Activated CD4-positive, alpha-beta T cell treated with anti-CD3 and anti-CD28 coated beads, Interleukin-2, amount 10 ng/mL, durations not matched to agents 7 days and 5 days (primary cell): ENCODE data around the gene ACER1. TPM values are rescaled to one million over a fixed set of nuclear protein-coding genes. Genes with fewer than 3 reads are reported as not detected.

ENCODE experiments used
- CTCF ChIA-PET: fragments of 350-600 bp; sonication (Branson Sonifier 250); formaldehyde crosslinking; loops from one replicate; lab custom pipeline; 2021; ENCODE audit warnings: antibody characterized with exemption; lab: Charles Lee
- POLR2A ChIA-PET: fragments of 350-600 bp; sonication (Branson Sonifier 250); formaldehyde crosslinking; loops from one replicate; lab custom pipeline; 2021; ENCODE audit warnings: antibody characterized with exemption; lab: Charles Lee
- DNase-seq: peaks from one replicate; pipeline ENCODE4 v3.0.0-alpha.2; 2020
- H3K27ac Mint-ChIP-seq: one replicate; pipeline ENCODE4 v1.8.0; 2021; ENCODE audit warnings: mild to moderate bottlenecking, moderate library complexity, mixed read lengths
- H3K27me3 Mint-ChIP-seq: one replicate; pipeline ENCODE4 v1.8.0; 2021; ENCODE audit warnings: mixed read lengths
- H3K36me3 Mint-ChIP-seq: one replicate; pipeline ENCODE4 v1.8.0; 2021; ENCODE audit warnings: low read depth, mixed read lengths
- H3K4me1 Mint-ChIP-seq: one replicate; pipeline ENCODE4 v1.8.0; 2021; ENCODE audit warnings: mixed read lengths
- H3K4me3 Mint-ChIP-seq: one replicate; pipeline ENCODE4 v1.8.0; 2021; ENCODE audit warnings: mild to moderate bottlenecking, moderate library complexity, mixed read lengths
- H3K9me3 Mint-ChIP-seq: one replicate; pipeline ENCODE4 v1.8.0; 2021; ENCODE audit warnings: mixed read lengths
- total RNA-seq, 2 experiments: library from RNA; stranded (reverse); gene quantifications; one replicate each; pipeline ENCODE4 v1.2.3, GENCODE V29; 2021

ACER1 gene
- under 1 TPM; 0.81 to 0.82 TPM for total RNA-seq

- Mint-ChIP-seq H3K27ac (no peak within 1 kb of the TSS), H3K27me3 (no peaks in the 10 kb centered on the region), H3K36me3 (no peaks in the 10 kb centered on the region), H3K4me1 (no peaks in the 10 kb centered on the region), H3K4me3 (no peak within 1 kb of the TSS), H3K9me3 (no peaks in the 10 kb centered on the region)
- ChIA-PET POLR2A (no interaction called here), CTCF (no interaction called here)
- no peak for DNase-seq
These were observed at the start of gene ACER1 for GRCh38 chr19:6333439-6333838. ACER1 (minus strand) TSS chr19:6333612; CDS start chr19:6333551, 61 bp downstream.

DNA sequence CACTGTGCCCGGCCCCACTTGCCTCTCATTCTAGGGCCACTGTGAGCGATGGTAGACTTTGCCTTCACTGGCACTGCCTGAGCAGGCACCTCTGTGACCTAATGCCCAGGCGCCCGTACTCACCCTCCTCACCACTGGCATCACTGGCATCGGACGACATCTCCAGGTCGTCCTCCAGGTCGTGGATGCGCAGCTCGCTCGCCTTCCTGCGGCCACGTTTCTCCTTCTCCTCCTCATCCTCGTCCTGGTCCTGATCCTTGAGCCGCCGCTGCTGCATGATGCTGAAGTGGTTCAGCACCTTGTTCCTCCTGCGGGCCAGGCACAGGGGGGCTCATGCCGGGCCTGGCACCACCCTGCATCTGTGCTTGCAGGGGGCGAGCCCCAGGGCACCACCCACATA lies 49.8 kb upstream of the ACER1 start:
- POLR2A ChIA-PET = no interaction called here

GRCh38 chr19:6381030-6381750 lies 47.8 kb upstream of the ACER1 start:
- DNase-seq = no peak
- CTCF ChIA-PET = no interaction called here
- no peak overlapping the region for H3K27ac Mint-ChIP-seq
- H3K36me3 Mint-ChIP-seq = peaks cover 40% of the 10 kb centered on the region
- H3K27me3 Mint-ChIP-seq = no peaks in the 10 kb centered on the region
- H3K4me1 Mint-ChIP-seq = no peaks in the 10 kb centered on the region
- no peaks in the 10 kb centered on the region for H3K9me3 Mint-ChIP-seq
- POLR2A ChIA-PET = no interaction called here
- no peak overlapping the region for H3K4me3 Mint-ChIP-seq

More for the DNA sequence above, 49.8 kb upstream of the ACER1 start:
- Mint-ChIP-seq H3K27me3 (no peaks in the 10 kb centered on the region), H3K27ac (no peak overlapping the region), H3K4me1 (peaks cover 2% of the 10 kb centered on the region), H3K4me3 (no peak overlapping the region), H3K9me3 (no peaks in the 10 kb centered on the region), H3K36me3 (peaks cover 48% of the 10 kb centered on the region)
- CTCF ChIA-PET = no interaction called here
- DNase-seq = no peak

- no peaks in the 10 kb centered on the region for H3K9me3 Mint-ChIP-seq
- no peak overlapping the region for H3K4me3 Mint-ChIP-seq
- H3K4me1 Mint-ChIP-seq = no peaks in the 10 kb centered on the region
- no peak for DNase-seq
- H3K36me3 Mint-ChIP-seq = peaks cover 36% of the 10 kb centered on the region
- H3K27me3 Mint-ChIP-seq = no peaks in the 10 kb centered on the region
- ChIA-PET CTCF (no interaction called here), POLR2A (interaction anchor here (0.6 kb wide), 1 partner anchor 45 kb away, joined by 3 read pairs; the partner anchor contains the start of gene KHSRP)
- H3K27ac Mint-ChIP-seq = no peak overlapping the region
These were observed 46.3 kb upstream of the ACER1 start for GRCh38 chr19:6379744-6380143.

DNA sequence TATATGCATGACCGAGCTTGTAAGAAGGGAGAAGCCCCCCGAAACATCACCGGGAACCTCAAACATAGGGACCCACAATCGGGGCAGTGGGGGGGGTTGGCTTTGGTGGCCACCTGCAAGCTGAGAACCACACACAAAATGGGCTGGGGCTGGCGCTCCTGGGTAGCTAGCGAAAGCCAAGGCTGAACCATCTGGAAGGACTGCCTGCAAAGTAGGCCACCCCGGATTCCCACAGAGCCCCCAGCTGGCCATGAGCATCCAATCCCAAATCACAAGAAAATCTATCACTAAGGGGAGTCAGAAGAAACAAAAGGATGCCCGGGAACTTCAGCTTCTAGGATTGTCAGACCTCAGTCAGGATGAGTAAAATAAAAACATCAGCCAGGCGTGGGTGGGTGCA lies 45.1 kb upstream of the ACER1 start:
- Mint-ChIP-seq H3K36me3 (peaks cover 31% of the 10 kb centered on the region), H3K27me3 (no peaks in the 10 kb centered on the region), H3K4me3 (no peak overlapping the region), H3K27ac (no peak overlapping the region), H3K9me3 (no peaks in the 10 kb centered on the region), H3K4me1 (peaks cover 6% of the 10 kb centered on the region)
- DNase-seq = no peak
- POLR2A ChIA-PET = no interaction called here
- CTCF ChIA-PET = interaction anchor here (0.7 kb wide), 1 partner anchor 95 kb away, joined by 3 read pairs; no protein-coding TSS in a partner anchor

GRCh38 chr19:6378041-6378440 lies 44.6 kb upstream of the ACER1 start:
- no peak for DNase-seq
- peaks cover 8% of the 10 kb centered on the region for H3K4me1 Mint-ChIP-seq
- CTCF ChIA-PET = interaction anchor here (0.7 to 1.7 kb wide), 2 partner anchors 8 to 94 kb away, joined by 3 to 4 read pairs; no protein-coding TSS in a partner anchor
- H3K27ac Mint-ChIP-seq = no peak overlapping the region
- H3K9me3 Mint-ChIP-seq = no peaks in the 10 kb centered on the region
- no peak overlapping the region for H3K4me3 Mint-ChIP-seq
- peaks cover 29% of the 10 kb centered on the region for H3K36me3 Mint-ChIP-seq
- POLR2A ChIA-PET = no interaction called here
- H3K27me3 Mint-ChIP-seq = no peaks in the 10 kb centered on the region

GRCh38 chr19:6376512-6377190 lies 43.2 kb upstream of the ACER1 start:
- Mint-ChIP-seq H3K36me3 (peaks cover 18% of the 10 kb centered on the region), H3K27ac (no peak overlapping the region), H3K4me3 (no peak overlapping the region), H3K4me1 (peaks cover 12% of the 10 kb centered on the region), H3K9me3 (no peaks in the 10 kb centered on the region), H3K27me3 (no peaks in the 10 kb centered on the region)
- ChIA-PET CTCF (interaction anchor here (0.6 to 1.7 kb wide), 4 partner anchors 9 to 136 kb away, joined by 3 to 5 read pairs (median 4); no protein-coding TSS in a partner anchor), POLR2A (interaction anchor here (0.6 kb wide), 1 partner anchor 634 kb away, joined by 3 read pairs; no protein-coding TSS in a partner anchor)
- DNase-seq = no peak

DNA sequence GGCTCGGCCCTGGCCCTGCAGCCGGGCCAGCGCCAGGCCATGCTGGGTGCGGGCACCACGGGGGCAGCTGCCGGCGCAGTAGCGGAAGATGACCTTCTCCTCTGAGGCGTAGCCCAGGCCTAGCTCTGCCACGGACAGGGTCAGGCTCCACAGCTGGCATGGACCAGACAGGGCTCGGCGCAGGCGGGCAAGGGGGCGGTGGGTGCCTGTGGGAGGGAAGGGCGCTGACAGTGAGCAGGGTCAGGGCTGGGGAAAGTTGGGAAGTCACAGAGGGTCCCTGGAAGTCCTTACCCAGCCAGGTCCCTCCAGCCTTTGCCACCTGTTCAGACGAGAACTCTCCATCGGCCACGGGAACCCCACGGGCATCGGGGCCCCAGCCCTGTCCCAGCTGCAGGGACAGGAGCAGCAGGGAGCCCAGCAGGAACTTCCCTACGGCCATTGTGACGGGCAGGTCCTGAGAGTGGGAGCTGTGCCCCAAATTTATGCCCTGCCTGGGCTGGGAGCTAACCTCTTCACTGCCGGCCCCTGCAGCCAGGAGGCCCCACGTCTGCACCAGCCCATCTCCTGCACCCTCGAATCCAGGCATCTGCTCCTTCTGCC lies 42.1 kb upstream of the ACER1 start, which contains the start of gene PSPN:
Gene PSPN (minus strand): TSS at position 523 of the 600 bp plus-strand sequence. CDS start 84 bp downstream, at position 439.
- Mint-ChIP-seq H3K27me3 (no peaks in the 10 kb centered on the region), H3K36me3 (peaks cover 10% of the 10 kb centered on the region), H3K4me1 (peaks cover 12% of the 10 kb centered on the region), H3K27ac (no peak within 1 kb of the TSS), H3K4me3 (no peak within 1 kb of the TSS), H3K9me3 (no peaks in the 10 kb centered on the region)
- DNase-seq = no peak
- CTCF ChIA-PET = no interaction called here
- POLR2A ChIA-PET = no interaction called here

GRCh38 chr19:6374711-6375410 lies 41.4 kb upstream of the ACER1 start:
- Mint-ChIP-seq H3K27ac (no peak overlapping the region), H3K4me3 (no peak overlapping the region), H3K27me3 (no peaks in the 10 kb centered on the region), H3K9me3 (no peaks in the 10 kb centered on the region), H3K36me3 (peaks cover 6% of the 10 kb centered on the region), H3K4me1 (peaks cover 13% of the 10 kb centered on the region)
- ChIA-PET CTCF (no interaction called here), POLR2A (no interaction called here)
- no peak for DNase-seq

- DNase-seq = no peak
- Mint-ChIP-seq H3K4me1 (peaks cover 16% of the 10 kb centered on the region), H3K27me3 (no peaks in the 10 kb centered on the region), H3K36me3 (peaks cover 9% of the 10 kb centered on the region), H3K4me3 (peak overlapping the region; percentile 89), H3K27ac (peak overlapping the region; percentile 19), H3K9me3 (no peaks in the 10 kb centered on the region)
- POLR2A ChIA-PET = no interaction called here
- CTCF ChIA-PET = no interaction called here
These were observed 40.8 kb upstream of the ACER1 start for GRCh38 chr19:6374161-6374709.

DNA sequence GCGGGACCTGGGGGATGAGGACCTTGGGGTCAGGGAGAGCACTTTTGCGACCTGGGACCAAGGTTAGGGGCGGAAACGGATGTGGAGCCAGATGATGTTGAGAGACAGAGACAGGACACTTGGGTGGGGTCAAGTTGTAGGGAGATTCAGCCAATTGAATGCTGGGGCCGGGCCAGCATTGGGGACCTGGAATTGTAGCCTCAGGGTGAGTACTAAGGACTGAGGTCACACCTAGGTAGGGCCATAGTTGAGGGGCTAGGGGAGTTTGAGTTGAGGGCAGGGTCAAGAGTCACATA lies 40.3 kb upstream of the ACER1 start:
- CTCF ChIA-PET = interaction anchor here (2.1 kb wide), 1 partner anchor 12 kb away, joined by 15 read pairs; the partner anchor contains the start of gene CLPP
- POLR2A ChIA-PET = no interaction called here
- Mint-ChIP-seq H3K36me3 (peaks cover 13% of the 10 kb centered on the region), H3K27ac (peak overlapping the region; percentile 95), H3K4me1 (peaks cover 16% of the 10 kb centered on the region), H3K27me3 (no peaks in the 10 kb centered on the region), H3K4me3 (peak overlapping the region; percentile 89), H3K9me3 (no peaks in the 10 kb centered on the region)
- no peak for DNase-seq
